Body of pancreas (tissue), 4 donors: ENCODE results near the gene NKAIN2. TPM values are rescaled to one million over a fixed set of nuclear protein-coding genes. Genes with fewer than 3 reads are reported as not detected.

Experiments
- ATAC-seq: fragments of 150-250 bp; one replicate; pipeline ENCODE4 v1.9.1; 2016
- DNase-seq, 4 donors: peaks; one replicate each; pipeline ENCODE4 v3.0.0-alpha.2; 2019
- H3K27ac ChIP-seq, 4 donors: fragments of 200-600 bp; sonication (generic); 1 replicate in 3 of 4; 2 replicates in 1 of 4; pipeline versions ENCODE4 v1.5.1 to v1.6.1; 2016 to 2019; ENCODE audit warnings: mild to moderate bottlenecking in 1 of 4, mixed read lengths in 1 of 4, moderate library complexity in 1 of 4
- H3K27me3 ChIP-seq, 2 donors: fragments of 200-600 bp; sonication (generic); one replicate each; pipeline ENCODE4 v1.6.0; 2016; ENCODE audit warnings: mild to moderate bottlenecking in 1 of 2
- H3K36me3 ChIP-seq, 2 donors: fragments of 200-600 bp; sonication (generic); replicated peaks in 1 of 2; 2 replicates each; pipeline ENCODE4 v1.5.1; 2016; ENCODE audit warnings: low read depth in 2 of 2; ENCODE audit not compliant: insufficient read depth in 1 of 2
- H3K4me1 ChIP-seq: fragments of 200-600 bp; sonication (generic); one replicate; pipeline ENCODE4 v1.6.0; 2016
- H3K4me3 ChIP-seq, 2 donors: fragments of 200-600 bp; sonication (generic); 1 replicate in 1 of 2; 2 replicates in 1 of 2; pipeline ENCODE4 v1.5.1; 2016 to 2019
- H3K9me3 ChIP-seq, 3 donors: fragments of 200-600 bp; sonication (generic); 1 replicate in 2 of 3; 2 replicates in 1 of 3; pipeline ENCODE4 v1.5.1; 2016
- CTCF ChIP-seq, 7 experiments: fragments of 450-650 bp in 4 of 7; fragments of 200-600 bp in 3 of 7; sonication (generic) in 3 of 7; IDR thresholded peaks; one replicate each; pipeline ENCODE4 v1.5.1; 2016 to 2019; ENCODE audit warnings: antibody characterized with exemption in 7 of 7
- POLR2A ChIP-seq, 3 donors: fragments of 450-650 bp; IDR thresholded peaks; one replicate each; pipeline ENCODE4 v1.6.1; 2016; ENCODE audit warnings: antibody characterized with exemption in 3 of 3, mild to moderate bottlenecking in 2 of 3
- WGBS, 2 donors: methylation state at CpG; one replicate each; pipeline ENCODE4 v1.1.5; 2017; 5-methylcytosine and 5-hydroxymethylcytosine counted together
- intact Hi-C: fragments of 100-400 bp; cut with DNase I; formaldehyde crosslinking; loops from one replicate; pipeline ENCODE4 v1.15.1; 2023
- total RNA-seq, 2 donors: library from RNA; depleted of rRNA; stranded (reverse); fragments of >200 nt; gene quantifications; one replicate each; pipeline ENCODE4 v1.1.0, GENCODE V29; 2016

NKAIN2 gene
- total RNA-seq, 2 donors from 2014 or later = not detected

- Histone ChIP-seq H3K4me1 (no peaks in the 10 kb centered on the region), H3K9me3 (no peaks in the 10 kb centered on the region), H3K4me3 (no peak overlapping the region), H3K27me3 (no peaks in the 10 kb centered on the region), H3K27ac (no peak overlapping the region), H3K36me3 (no peaks in the 10 kb centered on the region)
- TF ChIP-seq CTCF (IDR thresholded peaks at IDR 0.05) (no peak), POLR2A (IDR thresholded peaks at IDR 0.05) (no peak)
- no peak for ATAC-seq
- intact Hi-C loops = no loop called here
- no peak for DNase-seq
- 61 to 67% methylated on average over 4 of the region's 4 CpGs for WGBS, 2 donors
These were observed 718.7 kb downstream of the NKAIN2 start for GRCh38 chr6:124522335-124522734.

- WGBS, 2 donors = 48% methylated on average over 7 of the region's 7 CpGs
- Histone ChIP-seq H3K36me3 (no peaks in the 10 kb centered on the region), H3K9me3 (no peaks in the 10 kb centered on the region), H3K27me3 (no peaks in the 10 kb centered on the region), H3K27ac (no peak overlapping the region), H3K4me3 (no peak overlapping the region), H3K4me1 (no peaks in the 10 kb centered on the region)
- ATAC-seq = no peak
- DNase-seq = no peak
- no peak for TF ChIP-seq POLR2A (IDR thresholded peaks at IDR 0.05)
- TF ChIP-seq CTCF (IDR thresholded peaks at IDR 0.05) = no peak
- intact Hi-C loops = no loop called here
These were observed 721.0 kb downstream of the NKAIN2 start for GRCh38 chr6:124524491-124525200.

GRCh38 chr6:124530926-124531325, 727.3 kb downstream of the NKAIN2 start:
- no peak for ATAC-seq
- no peaks in the 10 kb centered on the region for H3K9me3 ChIP-seq
- H3K4me1 ChIP-seq = no peaks in the 10 kb centered on the region
- TF ChIP-seq POLR2A (IDR thresholded peaks at IDR 0.05) (no peak), CTCF (IDR thresholded peaks at IDR 0.05) (no peak)
- WGBS, 2 donors = 21 to 30% methylated on average over 1 of the region's 1 CpG
- intact Hi-C loops = no loop called here
- no peak overlapping the region for H3K4me3 ChIP-seq
- H3K36me3 ChIP-seq = no peaks in the 10 kb centered on the region
- no peaks in the 10 kb centered on the region for H3K27me3 ChIP-seq
- no peak for DNase-seq
- no peak overlapping the region for H3K27ac ChIP-seq

- no peak for DNase-seq
- TF ChIP-seq POLR2A (IDR thresholded peaks at IDR 0.05) = no peak
- no peak for TF ChIP-seq CTCF (IDR thresholded peaks at IDR 0.05)
- intact Hi-C loops = no loop called here
- Histone ChIP-seq H3K36me3 (no peaks in the 10 kb centered on the region), H3K27ac (no peak overlapping the region), H3K4me1 (no peaks in the 10 kb centered on the region), H3K4me3 (no peak overlapping the region), H3K9me3 (no peaks in the 10 kb centered on the region), H3K27me3 (no peaks in the 10 kb centered on the region)
- WGBS, 2 donors = 3 to 24% methylated on average over 1 of the region's 1 CpG
- no peak for ATAC-seq
These were observed 731.6 kb downstream of the NKAIN2 start for GRCh38 chr6:124535299-124535698.

- Histone ChIP-seq H3K27me3 (no peaks in the 10 kb centered on the region), H3K9me3 (no peaks in the 10 kb centered on the region), H3K27ac (no peak overlapping the region), H3K36me3 (no peaks in the 10 kb centered on the region), H3K4me1 (no peaks in the 10 kb centered on the region), H3K4me3 (no peak overlapping the region)
- 38 to 46% methylated on average over 9 of the region's 9 CpGs for WGBS, 2 donors
- ATAC-seq (no peak), DNase-seq (no peak)
- TF ChIP-seq POLR2A (IDR thresholded peaks at IDR 0.05) (no peak), CTCF (IDR thresholded peaks at IDR 0.05) (no peak)
- intact Hi-C loops = no loop called here
These were observed 732.1 kb downstream of the NKAIN2 start for GRCh38 chr6:124535746-124536145.
